ENCODE measurements around the gene ARHGAP6.

Gene ARHGAP6

DNA sequence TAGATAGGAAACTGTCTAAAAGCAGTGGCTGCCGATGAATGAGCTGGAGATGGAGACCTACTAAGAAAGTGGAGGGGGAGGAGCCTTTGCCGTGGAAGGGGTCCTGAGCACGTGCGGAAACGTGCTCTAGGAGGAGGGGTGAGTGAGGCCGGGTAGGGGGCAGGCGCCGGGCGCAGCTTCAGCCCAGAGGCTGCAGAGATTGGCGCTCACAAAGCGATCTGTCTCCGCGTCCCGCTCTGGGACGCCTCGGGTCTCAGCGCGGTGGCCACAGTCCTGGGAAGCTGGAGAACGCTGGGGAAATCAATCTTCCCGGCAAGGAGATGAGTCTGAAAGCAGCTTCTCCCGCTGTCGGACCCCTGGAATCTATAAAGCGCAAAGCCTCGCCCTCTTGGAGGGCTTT lies 444 bp upstream of the ARHGAP6 start:
- TF ChIP-seq, protein P1, sequence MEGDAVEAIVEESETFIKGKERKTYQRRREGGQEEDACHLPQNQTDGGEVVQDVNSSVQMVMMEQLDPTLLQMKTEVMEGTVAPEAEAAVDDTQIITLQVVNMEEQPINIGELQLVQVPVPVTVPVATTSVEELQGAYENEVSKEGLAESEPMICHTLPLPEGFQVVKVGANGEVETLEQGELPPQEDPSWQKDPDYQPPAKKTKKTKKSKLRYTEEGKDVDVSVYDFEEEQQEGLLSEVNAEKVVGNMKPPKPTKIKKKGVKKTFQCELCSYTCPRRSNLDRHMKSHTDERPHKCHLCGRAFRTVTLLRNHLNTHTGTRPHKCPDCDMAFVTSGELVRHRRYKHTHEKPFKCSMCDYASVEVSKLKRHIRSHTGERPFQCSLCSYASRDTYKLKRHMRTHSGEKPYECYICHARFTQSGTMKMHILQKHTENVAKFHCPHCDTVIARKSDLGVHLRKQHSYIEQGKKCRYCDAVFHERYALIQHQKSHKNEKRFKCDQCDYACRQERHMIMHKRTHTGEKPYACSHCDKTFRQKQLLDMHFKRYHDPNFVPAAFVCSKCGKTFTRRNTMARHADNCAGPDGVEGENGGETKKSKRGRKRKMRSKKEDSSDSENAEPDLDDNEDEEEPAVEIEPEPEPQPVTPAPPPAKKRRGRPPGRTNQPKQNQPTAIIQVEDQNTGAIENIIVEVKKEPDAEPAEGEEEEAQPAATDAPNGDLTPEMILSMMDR (IDR thresholded peaks at IDR 0.05; ENCODE audit: low read depth, low read length), result no peak
- DNase-seq (ENCODE audit: extremely low read depth, low read depth), result no peak

DNA sequence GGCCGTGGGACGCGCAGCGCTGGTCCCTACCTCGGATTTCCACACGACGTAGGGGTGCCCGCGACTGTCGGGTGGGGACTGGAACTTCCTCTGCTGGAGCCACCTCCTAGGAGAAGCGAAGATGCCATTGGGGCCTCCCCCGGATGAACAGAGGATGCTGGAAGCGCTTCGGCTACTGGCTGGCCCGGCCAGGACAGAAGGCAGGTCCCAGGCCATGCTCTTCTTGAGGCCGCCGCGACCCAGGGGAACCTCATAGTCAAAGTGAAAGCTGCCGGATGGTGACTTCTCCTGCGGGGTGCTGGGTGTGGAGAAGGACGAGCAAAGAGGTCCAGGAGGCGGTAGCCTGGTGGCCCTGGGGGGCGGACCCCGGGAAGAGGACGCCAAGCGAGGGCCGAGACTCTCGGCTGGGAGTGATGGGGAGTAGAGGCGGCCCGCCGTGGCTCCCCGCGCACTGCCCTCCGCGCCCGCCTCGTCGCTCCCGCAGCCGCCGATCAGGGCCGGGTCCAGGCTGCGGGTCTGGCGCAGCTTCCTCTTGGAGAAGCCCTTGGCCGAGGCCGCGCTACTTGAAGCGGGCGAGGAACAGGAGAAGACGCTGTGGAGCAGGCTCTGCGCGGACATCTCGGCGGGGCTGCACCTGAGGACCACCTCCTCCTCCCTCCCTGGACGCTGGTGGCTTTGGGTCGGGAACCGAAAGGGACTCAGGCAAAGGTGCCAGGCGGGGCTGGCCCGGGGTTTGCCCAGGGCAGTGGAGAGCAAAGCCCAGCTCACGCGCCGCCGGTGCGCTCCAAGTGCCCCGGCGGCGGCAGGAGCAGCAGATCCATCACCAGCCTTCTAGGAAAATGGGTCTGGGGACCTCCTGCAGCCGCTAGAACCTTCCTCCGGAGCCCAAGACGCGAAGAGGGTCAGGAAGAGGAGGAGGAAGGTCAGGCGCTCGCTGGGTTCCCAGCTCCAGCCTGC lies 1.2 kb downstream of the ARHGAP6 start:
- no peak for DNase-seq (ENCODE audit: extremely low read depth, low read depth)
- TF ChIP-seq, protein P1 (IDR thresholded peaks at IDR 0.05; ENCODE audit: low read depth, low read length), result no peak

GRCh38 chrX:11663875-11664210 lies 1.9 kb downstream of the ARHGAP6 start:
- DNase-seq (ENCODE audit: extremely low read depth, low read depth), result no peak
- TF ChIP-seq, protein P1 (IDR thresholded peaks at IDR 0.05; ENCODE audit: low read depth, low read length), result no peak

GRCh38 chrX:11655282-11656015 lies 10.3 kb downstream of the ARHGAP6 start:
- DNase-seq (ENCODE audit: extremely low read depth, low read depth), result no peak
- TF ChIP-seq, protein P1 (IDR thresholded peaks at IDR 0.05; ENCODE audit: low read depth, low read length), result no peak

GRCh38 chrX:11648705-11649519 lies 16.8 kb downstream of the ARHGAP6 start:
- no peak for DNase-seq (ENCODE audit: extremely low read depth, low read depth)
- TF ChIP-seq, protein P1 (IDR thresholded peaks at IDR 0.05; ENCODE audit: low read depth, low read length), result no peak

DNA sequence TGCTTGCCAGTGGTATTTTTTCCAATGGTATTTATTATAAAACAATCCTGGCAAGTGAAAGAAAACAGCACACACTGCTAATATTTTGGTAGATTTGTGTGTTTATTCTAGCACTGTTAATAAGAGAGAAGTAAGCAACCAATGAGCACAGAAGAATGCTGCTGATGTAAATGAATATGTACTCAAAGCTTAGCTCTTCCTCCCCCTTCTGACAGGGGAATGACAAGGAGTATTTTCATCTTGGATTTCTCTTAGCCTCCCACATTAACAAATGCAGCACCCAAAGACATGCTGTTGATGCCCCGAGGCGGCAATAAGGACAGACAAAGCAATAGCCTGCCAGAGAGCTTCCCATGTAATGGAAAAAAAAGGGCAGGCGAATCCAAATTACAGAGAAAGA lies 18.6 kb downstream of the ARHGAP6 start:
- TF ChIP-seq, protein P1 (IDR thresholded peaks at IDR 0.05; ENCODE audit: low read depth, low read length), result no peak
- no peak for DNase-seq (ENCODE audit: extremely low read depth, low read depth)
